BJ (cell line): ENCODE measurements around the gene RBBP4. TPM values are rescaled to one million over a fixed set of nuclear protein-coding genes. Genes with fewer than 3 reads are reported as not detected.
A peak's percentile ranks its signal among the peaks of the same experiment; 100 is the strongest.

Experiments used
- CTCF ChIA-PET: fragments of 350-600 bp; formaldehyde crosslinking; extraction: SDS; loops from one replicate; lab custom pipeline; 2021; ENCODE audit warnings: antibody characterized with exemption, inconsistent platforms; lab: Yijun Ruan, JAX
- POLR2A ChIA-PET: fragments of 300-600 bp; sonication (Branson Sonifier 250); formaldehyde crosslinking; extraction: SDS; loops from one replicate; lab custom pipeline; 2021; ENCODE audit warnings: antibody characterized with exemption; lab: Charles Lee
- DNase-seq: peaks from one replicate; pipeline ENCODE4 v3.0.0-alpha.2; 2011; ENCODE audit warnings: low read depth
- H3K27me3 ChIP-seq: 2 replicates; pipeline ENCODE4 v1.6.0; 2011; ENCODE audit warnings: low read length; ENCODE audit not compliant: control insufficient read depth, insufficient read depth
- H3K36me3 ChIP-seq: 2 replicates; pipeline ENCODE4 v1.5.1; 2011; ENCODE audit warnings: low read length; ENCODE audit not compliant: control insufficient read depth, insufficient read depth
- H3K4me3 ChIP-seq: 2 replicates; pipeline ENCODE4 v1.5.1; 2011; ENCODE audit warnings: low read depth, mild to moderate bottlenecking, control low read depth, low read length
- polyA plus RNA-seq: library from polyadenylated mRNA; depleted of rRNA; stranded (reverse); fragments of >200 nt; gene quantifications from 2 replicates; pipeline ENCODE4 v1.2.3, GENCODE V29; 2011
- TF ChIP-seq, protein P1 (sequence below): IDR thresholded peaks from 2 replicates; pipeline ENCODE4 v1.5.1; 2011; ENCODE audit warnings: low read depth, mild to moderate bottlenecking, control low read depth, inconsistent platforms, low read length, moderate library complexity; ENCODE audit not compliant: insufficient read depth

Gene RBBP4
- polyA plus RNA-seq, 1 experiment, result 67.0 TPM

DNA sequence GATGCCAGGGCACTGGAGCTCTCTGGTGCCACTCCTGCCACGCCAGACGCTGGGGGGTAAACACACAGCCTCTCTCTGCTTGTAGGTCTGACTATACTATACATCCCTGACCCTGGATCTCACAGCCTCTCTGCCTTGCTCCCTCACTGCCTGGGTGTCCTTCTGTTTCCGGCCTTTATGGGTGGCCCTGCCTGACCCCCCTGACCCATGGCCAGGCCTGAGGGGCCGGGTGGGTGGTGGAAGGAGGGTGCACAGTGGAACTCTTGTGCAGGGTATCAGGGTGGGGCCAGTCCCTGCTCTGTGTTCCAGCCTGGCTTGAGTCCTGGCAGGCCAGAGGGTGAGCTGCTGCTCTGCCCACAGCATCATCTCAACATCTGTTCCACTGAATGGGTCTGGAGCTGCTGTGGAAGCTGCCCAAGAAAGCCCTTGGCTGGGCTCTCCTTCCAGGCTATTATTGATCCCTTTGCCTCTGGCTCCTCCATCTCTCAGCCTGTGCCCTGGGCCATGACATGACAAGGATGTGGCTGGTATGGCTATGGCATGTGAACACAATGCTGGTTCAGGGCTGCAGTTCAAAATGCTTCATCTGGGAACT is 68.8 kb downstream of the RBBP4 start:
- H3K4me3 ChIP-seq, result no peak overlapping the region
- H3K36me3 ChIP-seq, result no peaks in the 10 kb centered on the region
- no peak for DNase-seq
- TF ChIP-seq, protein P1, sequence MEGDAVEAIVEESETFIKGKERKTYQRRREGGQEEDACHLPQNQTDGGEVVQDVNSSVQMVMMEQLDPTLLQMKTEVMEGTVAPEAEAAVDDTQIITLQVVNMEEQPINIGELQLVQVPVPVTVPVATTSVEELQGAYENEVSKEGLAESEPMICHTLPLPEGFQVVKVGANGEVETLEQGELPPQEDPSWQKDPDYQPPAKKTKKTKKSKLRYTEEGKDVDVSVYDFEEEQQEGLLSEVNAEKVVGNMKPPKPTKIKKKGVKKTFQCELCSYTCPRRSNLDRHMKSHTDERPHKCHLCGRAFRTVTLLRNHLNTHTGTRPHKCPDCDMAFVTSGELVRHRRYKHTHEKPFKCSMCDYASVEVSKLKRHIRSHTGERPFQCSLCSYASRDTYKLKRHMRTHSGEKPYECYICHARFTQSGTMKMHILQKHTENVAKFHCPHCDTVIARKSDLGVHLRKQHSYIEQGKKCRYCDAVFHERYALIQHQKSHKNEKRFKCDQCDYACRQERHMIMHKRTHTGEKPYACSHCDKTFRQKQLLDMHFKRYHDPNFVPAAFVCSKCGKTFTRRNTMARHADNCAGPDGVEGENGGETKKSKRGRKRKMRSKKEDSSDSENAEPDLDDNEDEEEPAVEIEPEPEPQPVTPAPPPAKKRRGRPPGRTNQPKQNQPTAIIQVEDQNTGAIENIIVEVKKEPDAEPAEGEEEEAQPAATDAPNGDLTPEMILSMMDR, result no peak
- POLR2A ChIA-PET, result no interaction called here
- CTCF ChIA-PET, result interaction anchor here (1.3 kb wide), 1 partner anchor 53 kb away, joined by 3 read pairs; no protein-coding TSS in a partner anchor
- no peaks in the 10 kb centered on the region for H3K27me3 ChIP-seq

DNA sequence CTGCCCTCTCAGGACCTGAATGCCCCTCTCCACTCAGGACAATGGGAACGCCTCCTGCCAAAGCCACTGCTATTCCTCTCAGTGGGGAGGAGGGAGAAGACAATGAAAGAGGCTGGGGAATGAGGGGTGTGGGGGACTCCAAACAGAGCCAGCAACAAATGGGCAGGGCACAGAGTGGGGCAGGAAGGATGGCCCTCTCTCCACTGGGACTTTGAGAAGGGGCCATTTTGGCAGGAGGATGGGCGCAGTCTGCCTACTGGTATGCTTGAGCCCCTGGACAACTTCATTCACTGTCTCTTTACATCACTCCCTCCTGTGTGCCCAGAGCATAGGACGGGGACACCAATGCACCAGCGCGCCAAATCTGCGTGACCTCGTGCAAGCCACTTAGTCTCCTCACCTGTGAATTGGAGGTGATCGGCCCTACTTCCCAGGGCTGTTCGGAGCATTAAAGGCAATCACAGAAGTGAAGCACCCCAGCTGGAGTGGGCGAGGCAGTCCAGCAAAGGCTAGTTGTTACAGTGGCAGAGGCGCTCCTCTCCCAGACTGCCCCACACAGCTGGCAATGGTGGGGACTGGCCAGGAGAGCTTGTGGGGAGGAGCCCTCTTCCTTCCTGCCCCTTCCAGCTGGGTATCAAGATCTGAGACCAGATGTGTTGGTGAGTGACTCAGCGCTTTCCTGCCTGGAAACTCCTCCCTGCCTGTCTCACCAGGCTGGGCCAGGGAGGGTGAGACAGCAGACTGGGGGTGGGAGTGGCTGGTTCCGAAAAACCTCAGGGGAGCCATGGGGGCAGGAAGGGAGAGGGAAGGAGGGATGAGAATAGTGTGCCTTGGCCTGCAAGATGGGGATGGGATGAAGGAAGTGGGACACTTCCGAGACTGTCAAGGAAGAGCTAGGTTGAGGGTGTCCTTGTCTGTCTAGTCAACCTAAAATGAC is 73.9 kb downstream of the RBBP4 start:
- ChIA-PET POLR2A (interaction anchor here (1.0 kb wide), 1 partner anchor 21 kb away, joined by 5 read pairs; no protein-coding TSS in a partner anchor), CTCF (interaction anchor here (0.9 to 6.4 kb wide), 3 partner anchors 13 to 162 kb away, joined by 3 to 31 read pairs (median 3); no protein-coding TSS in a partner anchor)
- DNase-seq, result peak; percentile 78
- TF ChIP-seq, protein P1, result no peak
- H3K27me3 ChIP-seq, result no peaks in the 10 kb centered on the region
- H3K36me3 ChIP-seq, result no peaks in the 10 kb centered on the region
- H3K4me3 ChIP-seq, result no peak overlapping the region

DNA sequence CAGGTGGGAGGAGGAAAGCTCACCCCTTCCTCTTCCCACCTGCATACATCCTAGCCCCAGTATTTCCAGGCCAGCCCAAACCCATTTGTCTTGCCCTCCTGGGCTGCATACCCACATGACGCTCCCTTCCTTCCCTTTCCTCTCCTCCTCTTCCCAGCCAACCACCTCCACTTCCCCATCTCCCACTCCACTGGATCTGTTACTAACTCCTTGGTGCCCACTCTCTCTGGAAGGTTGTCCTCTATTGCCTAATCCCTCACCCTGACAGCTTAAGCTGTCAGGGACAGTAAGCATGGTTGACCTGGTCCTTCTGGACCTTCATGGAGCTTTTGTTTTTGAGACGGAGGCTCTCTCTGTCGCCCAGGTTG is 74.6 kb downstream of the RBBP4 start:
- Histone ChIP-seq H3K4me3 (no peak overlapping the region), H3K36me3 (no peaks in the 10 kb centered on the region), H3K27me3 (no peaks in the 10 kb centered on the region)
- DNase-seq, result no peak
- POLR2A ChIA-PET, result interaction anchor here (1.0 kb wide), 1 partner anchor 22 kb away, joined by 5 read pairs; no protein-coding TSS in a partner anchor
- CTCF ChIA-PET, result interaction anchor here (0.9 to 6.4 kb wide), 3 partner anchors 13 to 161 kb away, joined by 3 to 31 read pairs (median 3); no protein-coding TSS in a partner anchor
- TF ChIP-seq, protein P1, result no peak

DNA sequence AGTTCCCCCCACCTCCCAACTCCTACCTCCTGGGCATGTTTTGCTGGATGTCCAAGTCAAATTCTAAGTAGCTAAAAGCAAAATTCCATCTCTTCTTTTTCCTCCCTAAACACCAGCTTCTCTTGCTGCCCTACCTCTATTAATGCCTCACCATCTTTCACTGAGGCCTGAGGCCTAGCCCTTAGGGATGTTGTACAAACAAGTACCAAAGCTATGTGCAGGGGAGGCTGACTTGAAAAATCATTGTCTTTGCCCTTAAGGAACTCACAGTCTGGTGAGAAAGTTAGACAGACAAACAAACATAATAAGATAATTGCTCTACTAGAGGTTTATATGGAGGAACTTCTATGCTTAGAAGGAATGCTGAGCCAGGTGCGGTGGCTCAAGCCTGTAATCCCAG is 76.9 kb downstream of the RBBP4 start:
- CTCF ChIA-PET, result interaction anchor here (1.3 to 2.4 kb wide), 3 partner anchors 16 to 45 kb away, joined by 3 to 14 read pairs (median 4); no protein-coding TSS in a partner anchor

More for the DNA sequence above, 76.9 kb downstream of the RBBP4 start:
- H3K27me3 ChIP-seq, result no peaks in the 10 kb centered on the region
- H3K4me3 ChIP-seq, result no peak overlapping the region
- no peak for DNase-seq
- POLR2A ChIA-PET, result no interaction called here
- TF ChIP-seq, protein P1, result no peak
- H3K36me3 ChIP-seq, result no peaks in the 10 kb centered on the region
